H54 (cell line): Measurements from ENCODE around the gene TMEM150A.
A peak's percentile ranks its signal among the peaks of the same experiment; 100 is the strongest.

Experiments
- DNase-seq: peaks from one replicate; pipeline ENCODE4 v3.0.0; 2011; ENCODE audit warnings: low spot score, mixed read lengths; ENCODE audit not compliant: insufficient read length
- FAIRE-seq: peaks from 3 replicates; lab custom pipeline; 2011; peaks lifted over from hg19 to GRCh38; lab: Jason Lieb, UNC
- POLR2A ChIP-seq: IDR thresholded peaks from 2 replicates; pipeline ENCODE4 v1.6.1; 2011; ENCODE audit warnings: low read depth, mild to moderate bottlenecking, low read length

TMEM150A gene

GRCh38 chr2:85557130-85557529 lies 45.4 kb downstream of the TMEM150A start:
- no peak for FAIRE-seq
- no peak for DNase-seq
- no peak for TF ChIP-seq POLR2A

DNA sequence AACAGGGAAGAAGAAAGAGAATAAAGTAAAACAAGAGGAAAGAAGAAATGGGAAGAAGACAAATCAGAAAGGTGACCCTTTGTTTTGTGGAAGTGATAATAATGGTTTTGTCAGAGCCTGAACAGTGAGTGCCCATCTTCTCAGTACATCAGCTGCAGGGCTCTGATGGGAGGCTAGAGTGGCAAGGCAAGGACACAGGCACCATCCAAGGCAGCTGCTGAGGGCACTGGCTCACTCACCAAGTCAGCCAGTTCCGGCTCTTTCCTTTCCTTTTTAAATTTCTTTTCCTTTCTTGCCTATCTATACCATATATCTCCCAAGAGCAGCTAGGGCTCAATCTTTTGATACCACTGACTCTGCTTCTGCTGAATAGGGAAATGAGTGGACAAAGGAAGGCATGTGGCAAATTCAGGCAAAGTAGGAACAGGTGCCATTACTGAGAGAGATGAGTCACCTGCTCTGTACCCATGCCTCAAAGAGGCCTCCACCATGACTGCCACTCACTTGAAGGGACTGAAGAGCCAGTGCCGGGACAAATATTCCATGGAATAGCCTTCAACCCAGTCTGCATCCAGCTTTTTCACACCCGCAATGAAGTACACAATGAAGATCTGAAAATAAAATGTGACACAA lies 47.4 kb downstream of the TMEM150A start:
- no peak for TF ChIP-seq POLR2A
- FAIRE-seq (no peak), DNase-seq (no peak)

- FAIRE-seq: no peak
- no peak for DNase-seq
- TF ChIP-seq POLR2A: no peak
These were observed 49.3 kb downstream of the TMEM150A start for GRCh38 chr2:85553184-85553583.

- TF ChIP-seq POLR2A: no peak
These were observed 50.5 kb downstream of the TMEM150A start for GRCh38 chr2:85551698-85552678.

DNA sequence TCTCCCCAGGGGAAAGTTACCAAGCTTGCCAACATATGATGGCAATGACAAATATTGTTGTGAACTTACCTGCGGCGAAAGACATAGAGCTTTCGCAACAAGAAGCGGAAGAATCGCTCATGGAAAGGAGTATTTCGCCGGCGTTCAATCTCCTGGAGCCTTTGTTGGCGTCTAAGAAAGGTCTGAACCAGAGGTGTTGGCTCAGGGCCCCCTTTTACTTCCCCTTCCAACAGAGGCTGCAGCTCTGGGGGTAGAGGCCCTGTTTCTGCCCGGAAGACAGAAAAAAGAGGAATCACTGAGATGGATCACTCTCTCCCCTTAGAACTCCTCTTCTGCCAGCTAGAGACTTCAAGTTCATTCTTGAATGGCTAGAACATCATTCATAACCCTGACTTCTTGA lies 52.0 kb downstream of the TMEM150A start:
- FAIRE-seq (no peak), DNase-seq (no peak)
- no peak for TF ChIP-seq POLR2A

More at GRCh38 chr2:85551698-85552678, 50.5 kb downstream of the TMEM150A start:
- FAIRE-seq: peak; percentile 71
- no peak for DNase-seq

- DNase-seq (no peak), FAIRE-seq (peak; percentile 70)
- TF ChIP-seq POLR2A: no peak
These were observed 52.7 kb downstream of the TMEM150A start for GRCh38 chr2:85549826-85550225.

DNA sequence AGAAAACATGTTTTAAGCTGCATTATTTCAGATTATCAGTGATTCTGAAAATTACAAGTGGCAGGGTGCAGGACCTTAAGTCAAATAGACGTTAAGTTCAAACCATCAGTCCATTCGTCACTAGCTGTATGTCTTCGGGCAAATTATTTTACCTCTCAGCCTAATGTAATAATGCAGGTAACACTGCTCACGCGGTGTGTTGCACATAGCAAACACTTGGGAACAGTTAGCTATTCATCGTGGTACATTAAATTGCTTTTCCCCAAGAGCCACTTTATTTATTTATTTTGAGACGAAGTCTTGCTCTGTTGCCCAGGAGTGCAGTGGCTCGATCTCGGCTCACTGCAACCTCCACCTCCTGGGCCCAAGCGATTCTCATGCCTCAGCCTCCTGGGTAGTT lies 53.4 kb downstream of the TMEM150A start:
- DNase-seq (no peak), FAIRE-seq (no peak)
- no peak for TF ChIP-seq POLR2A

DNA sequence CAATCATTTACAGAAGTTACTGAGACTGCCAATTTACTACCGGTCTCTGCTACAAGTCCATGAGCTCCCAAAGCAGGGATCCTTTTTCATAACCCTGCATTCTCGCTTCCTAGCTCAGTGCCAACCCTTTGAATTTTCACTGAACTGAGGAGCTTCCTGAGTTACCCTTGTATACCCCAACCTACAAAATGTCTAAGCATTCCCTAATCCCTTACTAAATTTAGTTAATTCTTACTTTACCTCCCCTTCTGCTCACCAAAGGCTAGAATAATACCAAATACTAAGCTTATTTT lies 53.9 kb downstream of the TMEM150A start:
- DNase-seq: no peak
- TF ChIP-seq POLR2A: no peak
- no peak for FAIRE-seq
